ENCODE data around the gene SLC13A3. TPM values are rescaled to one million over a fixed set of nuclear protein-coding genes. Genes with fewer than 3 reads are reported as not detected.

The SLC13A3 gene
- total RNA-seq, 4 donors from 2014 or later: 1.2 to 3.5 (median 1.9) TPM

DNA sequence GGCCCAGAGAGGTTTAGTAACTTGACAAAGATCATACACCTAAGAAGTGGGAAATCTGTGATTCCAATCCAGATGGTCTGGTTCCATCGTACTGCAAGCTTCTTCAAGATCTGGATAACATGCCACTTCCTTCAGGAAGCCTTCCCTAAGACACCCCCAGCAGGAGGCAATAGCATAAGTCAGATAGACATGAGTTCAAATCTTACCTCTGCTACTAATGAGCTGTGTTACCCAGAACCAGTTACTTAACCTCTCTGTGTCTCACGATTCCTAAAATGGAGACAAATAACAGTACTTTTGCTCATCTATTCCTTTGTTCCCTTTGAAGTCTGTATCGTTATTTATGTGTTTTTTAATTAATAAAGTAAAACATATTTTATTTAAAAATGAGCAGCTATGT is 78.5 kb downstream of the SLC13A3 start:
- no peak for DNase-seq (ENCODE audit: low spot score)
- ATAC-seq (ENCODE audit: low FRiP score): no peak
- TF ChIP-seq, protein P1, sequence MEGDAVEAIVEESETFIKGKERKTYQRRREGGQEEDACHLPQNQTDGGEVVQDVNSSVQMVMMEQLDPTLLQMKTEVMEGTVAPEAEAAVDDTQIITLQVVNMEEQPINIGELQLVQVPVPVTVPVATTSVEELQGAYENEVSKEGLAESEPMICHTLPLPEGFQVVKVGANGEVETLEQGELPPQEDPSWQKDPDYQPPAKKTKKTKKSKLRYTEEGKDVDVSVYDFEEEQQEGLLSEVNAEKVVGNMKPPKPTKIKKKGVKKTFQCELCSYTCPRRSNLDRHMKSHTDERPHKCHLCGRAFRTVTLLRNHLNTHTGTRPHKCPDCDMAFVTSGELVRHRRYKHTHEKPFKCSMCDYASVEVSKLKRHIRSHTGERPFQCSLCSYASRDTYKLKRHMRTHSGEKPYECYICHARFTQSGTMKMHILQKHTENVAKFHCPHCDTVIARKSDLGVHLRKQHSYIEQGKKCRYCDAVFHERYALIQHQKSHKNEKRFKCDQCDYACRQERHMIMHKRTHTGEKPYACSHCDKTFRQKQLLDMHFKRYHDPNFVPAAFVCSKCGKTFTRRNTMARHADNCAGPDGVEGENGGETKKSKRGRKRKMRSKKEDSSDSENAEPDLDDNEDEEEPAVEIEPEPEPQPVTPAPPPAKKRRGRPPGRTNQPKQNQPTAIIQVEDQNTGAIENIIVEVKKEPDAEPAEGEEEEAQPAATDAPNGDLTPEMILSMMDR (IDR thresholded peaks at IDR 0.05): no peak

DNA sequence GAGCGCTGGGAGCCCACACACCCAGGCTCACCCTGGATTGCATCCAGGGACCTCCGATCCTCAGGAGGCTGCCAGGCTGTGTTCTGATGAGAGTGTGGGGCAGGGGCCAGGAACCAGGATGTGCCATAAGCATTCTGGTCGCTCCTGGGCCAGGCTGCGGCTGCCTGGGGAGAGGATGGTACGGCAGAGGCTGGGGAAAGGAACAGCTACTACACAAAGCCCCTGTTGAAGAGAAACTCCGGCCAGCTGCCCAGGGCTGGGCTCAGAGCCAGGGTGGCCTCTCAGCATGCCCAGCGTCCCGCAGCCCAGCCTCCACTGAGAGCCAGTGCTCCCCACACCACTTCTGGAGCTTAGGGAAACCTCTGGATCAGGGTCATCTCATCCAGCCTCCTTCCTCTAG is 79.1 kb downstream of the SLC13A3 start:
- TF ChIP-seq, protein P1 (IDR thresholded peaks at IDR 0.05): no peak
- no peak for DNase-seq (ENCODE audit: low spot score)
- ATAC-seq (ENCODE audit: low FRiP score): no peak

GRCh38 chr20:46571418-46571817 is 79.8 kb downstream of the SLC13A3 start:
- TF ChIP-seq, protein P1 (IDR thresholded peaks at IDR 0.05): no peak
- ATAC-seq (ENCODE audit: low FRiP score) (no peak), DNase-seq (ENCODE audit: low spot score) (no peak)

DNA sequence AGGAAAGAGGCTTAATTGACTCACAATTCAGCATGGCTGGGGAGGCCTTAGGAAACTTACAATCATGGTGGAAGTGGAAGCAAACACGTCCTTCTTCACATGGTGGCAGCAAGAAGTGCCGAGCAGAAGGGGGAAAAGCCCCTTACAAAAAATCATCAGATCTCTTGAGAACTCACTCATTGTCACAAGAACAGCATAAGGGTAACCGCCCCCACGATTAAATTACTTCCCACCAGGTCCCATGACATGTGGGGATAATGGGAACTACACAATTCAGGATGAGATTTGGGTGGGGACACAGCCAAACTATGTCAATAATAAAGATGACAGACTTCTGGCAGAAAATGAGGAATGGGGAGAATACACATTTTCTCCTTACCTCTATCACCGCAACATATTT is 80.3 kb downstream of the SLC13A3 start:
- ATAC-seq (ENCODE audit: low FRiP score) (no peak), DNase-seq (ENCODE audit: low spot score) (no peak)
- TF ChIP-seq, protein P1 (IDR thresholded peaks at IDR 0.05): no peak

GRCh38 chr20:46569961-46570360 is 81.3 kb downstream of the SLC13A3 start:
- ATAC-seq (ENCODE audit: low FRiP score): no peak
- TF ChIP-seq, protein P1 (IDR thresholded peaks at IDR 0.05): no peak
- no peak for DNase-seq (ENCODE audit: low spot score)

- peak; percentile 38 for DNase-seq (ENCODE audit: low spot score)
- ATAC-seq (ENCODE audit: low FRiP score): no peak
- TF ChIP-seq, protein P1 (IDR thresholded peaks at IDR 0.05): no peak
Observed at GRCh38 chr20:46568570-46569129, 82.6 kb downstream of the SLC13A3 start.

- TF ChIP-seq, protein P1 (IDR thresholded peaks at IDR 0.05): no peak
- DNase-seq (ENCODE audit: low spot score) (no peak), ATAC-seq (ENCODE audit: low FRiP score) (no peak)
Observed at GRCh38 chr20:46566125-46566524, 85.1 kb downstream of the SLC13A3 start.

Measured in omental fat pad (tissue), 4 donors.